Measurements from ENCODE around the gene RTKN. TPM values are rescaled to one million over a fixed set of nuclear protein-coding genes. Genes with fewer than 3 reads are reported as not detected.

RTKN gene
- total and polyA plus RNA-seq, 2 of the 13 experiments (the other 11 are each of a cell fraction or from before 2014, with no cell fraction given) = 159 to 166 TPM

GRCh38 chr2:74481961-74482800 is 40.4 kb upstream of the RTKN start (continued):
- TF ChIP-seq ZNF17 (CRISPR knock-in tag; IDR thresholded peaks at IDR 0.05) (no peak), THYN1 (CRISPR knock-in tag; IDR thresholded peaks at IDR 0.05; ENCODE audit: borderline replicate concordance, low read depth) (no peak), ATF5 (CRISPR knock-in tag; IDR thresholded peaks at IDR 0.05; ENCODE audit: low read depth) (no peak; the same call in 1 of the 2 replicates), NFIB (CRISPR knock-in tag; IDR thresholded peaks at IDR 0.05; ENCODE audit: borderline replicate concordance) (0 out of 2 replicates have a peak, but pooled peaks have one; percentile 75), ZNF891 (CRISPR knock-in tag; IDR thresholded peaks at IDR 0.05) (no peak), SPEN (CRISPR knock-in tag; IDR thresholded peaks at IDR 0.05; ENCODE audit: low read depth) (peak; percentile 76), MLX (CRISPR knock-in tag; IDR thresholded peaks at IDR 0.05) (no peak), NFIC (IDR thresholded peaks at IDR 0.05; ENCODE audit: low read length) (no peak; the same call in 1 of the 2 replicates), HDAC2 (CRISPR knock-in tag; IDR thresholded peaks at IDR 0.05) (no peak), HBP1 (CRISPR knock-in tag; IDR thresholded peaks at IDR 0.05; ENCODE audit: low read depth) (no peak; the same call in 1 of the 2 replicates), MYNN (CRISPR knock-in tag; IDR thresholded peaks at IDR 0.05; ENCODE audit: low read depth) (no peak), MTF1 (CRISPR knock-in tag; IDR thresholded peaks at IDR 0.05) (0 out of 2 replicates have a peak, but pooled peaks have one; percentile 30), RXRB (CRISPR knock-in tag; IDR thresholded peaks at IDR 0.05; ENCODE audit: borderline replicate concordance) (no peak), CC2D1A (CRISPR knock-in tag; IDR thresholded peaks at IDR 0.05) (no peak), EZH2 (conservative IDR thresholded peaks at IDR 0.05; ENCODE audit: low read depth, low read length) (no peak), KDM2A (CRISPR knock-in tag; IDR thresholded peaks at IDR 0.05; ENCODE audit: borderline replicate concordance, low read depth) (no peak; the same call in 1 of the 2 replicates), ZKSCAN5 (CRISPR knock-in tag; IDR thresholded peaks at IDR 0.05) (no peak), PRMT3 (CRISPR knock-in tag; IDR thresholded peaks at IDR 0.05; ENCODE audit: borderline replicate concordance, low read depth) (no peak)
